ENCODE results near the gene CPLX4. TPM values are rescaled to one million over a fixed set of nuclear protein-coding genes. Genes with fewer than 3 reads are reported as not detected.

Gene CPLX4
- total RNA-seq, 2 experiments from 2014 or later, result not detected

DNA sequence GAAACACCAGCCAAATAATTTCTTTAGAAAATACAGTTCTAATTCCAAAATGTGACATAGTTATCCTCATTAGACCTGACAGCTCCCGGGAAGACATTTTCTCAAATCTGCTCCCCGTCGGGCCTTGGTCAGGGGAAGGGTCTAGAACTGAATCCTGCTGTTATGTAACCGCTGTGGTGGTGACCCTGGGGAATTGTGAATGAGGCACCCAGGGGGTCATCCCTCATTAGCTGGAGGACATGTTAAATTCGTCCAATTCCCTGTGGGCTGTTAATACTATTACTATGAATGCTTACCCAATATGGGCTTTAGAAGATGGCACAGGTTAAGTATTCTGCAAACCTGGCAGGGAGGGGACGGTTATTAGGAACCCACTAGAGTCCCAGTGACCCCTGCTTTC, 11.8 kb downstream of the CPLX4 start:
- Mint-ChIP-seq H3K4me1 (ENCODE audit: low read depth) (no peaks in the 10 kb centered on the region), H3K4me3 (no peak overlapping the region), H3K27me3 (peaks cover 30% of the 10 kb centered on the region), H3K27ac (no peak overlapping the region), H3K9me3 (no peaks in the 10 kb centered on the region), H3K36me3 (ENCODE audit: low read depth) (no peaks in the 10 kb centered on the region)
- DNase-seq (no peak), ATAC-seq (no peak)
- TF ChIP-seq, protein P1, sequence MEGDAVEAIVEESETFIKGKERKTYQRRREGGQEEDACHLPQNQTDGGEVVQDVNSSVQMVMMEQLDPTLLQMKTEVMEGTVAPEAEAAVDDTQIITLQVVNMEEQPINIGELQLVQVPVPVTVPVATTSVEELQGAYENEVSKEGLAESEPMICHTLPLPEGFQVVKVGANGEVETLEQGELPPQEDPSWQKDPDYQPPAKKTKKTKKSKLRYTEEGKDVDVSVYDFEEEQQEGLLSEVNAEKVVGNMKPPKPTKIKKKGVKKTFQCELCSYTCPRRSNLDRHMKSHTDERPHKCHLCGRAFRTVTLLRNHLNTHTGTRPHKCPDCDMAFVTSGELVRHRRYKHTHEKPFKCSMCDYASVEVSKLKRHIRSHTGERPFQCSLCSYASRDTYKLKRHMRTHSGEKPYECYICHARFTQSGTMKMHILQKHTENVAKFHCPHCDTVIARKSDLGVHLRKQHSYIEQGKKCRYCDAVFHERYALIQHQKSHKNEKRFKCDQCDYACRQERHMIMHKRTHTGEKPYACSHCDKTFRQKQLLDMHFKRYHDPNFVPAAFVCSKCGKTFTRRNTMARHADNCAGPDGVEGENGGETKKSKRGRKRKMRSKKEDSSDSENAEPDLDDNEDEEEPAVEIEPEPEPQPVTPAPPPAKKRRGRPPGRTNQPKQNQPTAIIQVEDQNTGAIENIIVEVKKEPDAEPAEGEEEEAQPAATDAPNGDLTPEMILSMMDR (IDR thresholded peaks at IDR 0.05), result no peak
- intact Hi-C loops (cut with micrococcal nuclease), result loop anchor here (5.0 kb wide), 1 partner anchor 59 kb away; no protein-coding TSS in a partner anchor
- CTCF ChIA-PET, result interaction anchor here (11.4 kb wide), 1 partner anchor 95 kb away, joined by 219 read pairs; no protein-coding TSS in a partner anchor
- POLR2A ChIA-PET, result no interaction called here

DNA sequence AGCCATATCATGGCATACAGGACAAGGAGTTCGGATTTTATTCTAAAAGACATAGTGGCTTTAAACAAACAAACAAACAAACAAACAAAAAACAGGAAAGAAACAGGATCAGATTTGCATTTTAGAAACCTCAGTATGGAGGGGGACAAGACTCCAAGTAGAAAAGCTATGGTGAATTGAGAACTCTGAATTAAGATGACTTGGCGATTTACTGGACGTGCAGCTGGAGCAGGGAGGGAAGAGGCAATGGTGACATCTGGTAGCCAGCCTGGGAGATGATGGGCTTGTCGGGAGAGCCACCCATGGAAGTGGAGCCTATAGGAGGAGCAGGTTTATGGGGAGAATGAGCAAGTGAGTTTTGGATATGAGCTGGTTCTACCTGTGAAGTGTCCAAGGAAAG, 13.2 kb downstream of the CPLX4 start:
- ChIA-PET POLR2A (no interaction called here), CTCF (interaction anchor here (3.0 to 11.4 kb wide), 2 partner anchors 56 to 96 kb away, joined by 13 to 219 read pairs; no protein-coding TSS in a partner anchor)
- Mint-ChIP-seq H3K27ac (no peak overlapping the region), H3K4me1 (ENCODE audit: low read depth) (peaks cover 3% of the 10 kb centered on the region), H3K9me3 (no peaks in the 10 kb centered on the region), H3K36me3 (ENCODE audit: low read depth) (no peaks in the 10 kb centered on the region), H3K4me3 (no peak overlapping the region), H3K27me3 (peaks cover 19% of the 10 kb centered on the region)
- ATAC-seq (no peak), DNase-seq (no peak)
- intact Hi-C loops (cut with micrococcal nuclease), result loop anchor here (5.0 kb wide), 1 partner anchor 58 kb away; no protein-coding TSS in a partner anchor
- TF ChIP-seq, protein P1 (IDR thresholded peaks at IDR 0.05), result no peak

DNA sequence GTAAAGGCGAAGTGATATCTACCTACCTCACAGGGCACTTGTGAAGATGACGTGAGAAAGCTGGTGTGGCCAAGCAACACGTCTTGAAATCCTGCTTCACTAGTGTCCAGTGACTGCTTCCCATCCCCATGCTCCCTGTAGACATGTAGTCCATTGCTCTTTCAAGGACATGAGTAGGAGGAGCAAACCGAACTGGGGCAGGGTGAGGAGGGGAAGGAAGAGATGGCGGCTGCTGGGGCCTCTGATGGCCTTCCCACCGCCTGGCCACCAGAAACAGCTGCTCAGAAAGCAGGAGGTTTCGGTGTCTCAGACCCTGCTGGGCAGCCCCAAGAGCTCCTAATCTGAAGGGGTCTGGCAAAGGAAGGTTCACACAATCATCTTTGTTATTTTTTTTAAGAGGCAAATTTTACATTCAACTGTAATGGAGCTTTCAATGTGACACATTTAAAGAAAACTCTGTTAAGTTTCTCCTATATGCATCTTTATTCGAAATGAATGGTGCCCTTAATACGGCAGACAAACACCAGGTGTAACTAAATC, 14.7 kb downstream of the CPLX4 start:
- peaks cover 14% of the 10 kb centered on the region for H3K27me3 Mint-ChIP-seq
- H3K9me3 Mint-ChIP-seq, result no peaks in the 10 kb centered on the region
- CTCF ChIA-PET, result interaction anchor here (1.0 to 3.0 kb wide), 4 partner anchors 32 to 99 kb away, joined by 3 to 45 read pairs (median 8); no protein-coding TSS in a partner anchor
- intact Hi-C loops (cut with micrococcal nuclease), result no loop called here
- no peak for ATAC-seq
- H3K36me3 Mint-ChIP-seq (ENCODE audit: low read depth), result no peaks in the 10 kb centered on the region
- DNase-seq, result no peak
- no peak overlapping the region for H3K4me3 Mint-ChIP-seq
- TF ChIP-seq, protein P1 (IDR thresholded peaks at IDR 0.05), result no peak
- H3K27ac Mint-ChIP-seq, result no peak overlapping the region
- H3K4me1 Mint-ChIP-seq (ENCODE audit: low read depth), result peaks cover 3% of the 10 kb centered on the region
- POLR2A ChIA-PET, result no interaction called here

DNA sequence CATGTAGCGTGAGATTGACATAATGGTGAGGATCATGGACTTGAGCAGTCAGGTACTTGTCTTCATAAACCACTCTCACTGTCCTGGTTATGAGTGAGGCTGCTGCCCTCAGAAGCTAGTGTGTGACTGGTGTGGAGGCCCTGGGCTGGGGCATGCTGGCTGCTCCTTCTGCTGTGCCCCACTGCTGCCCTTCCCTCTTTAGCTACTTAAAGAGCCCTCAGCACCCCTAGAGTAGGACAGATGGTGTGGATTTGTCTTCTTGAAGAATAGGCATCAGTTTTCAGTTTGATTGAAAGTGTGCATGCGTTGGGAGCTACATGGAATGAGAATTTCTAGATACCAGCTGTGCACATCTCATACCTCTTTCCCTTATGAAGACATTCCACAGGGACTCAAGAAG, 15.4 kb downstream of the CPLX4 start:
- intact Hi-C loops (cut with micrococcal nuclease), result no loop called here
- Mint-ChIP-seq H3K4me3 (no peak overlapping the region), H3K27me3 (peaks cover 14% of the 10 kb centered on the region), H3K4me1 (ENCODE audit: low read depth) (peaks cover 3% of the 10 kb centered on the region), H3K27ac (no peak overlapping the region), H3K9me3 (no peaks in the 10 kb centered on the region), H3K36me3 (ENCODE audit: low read depth) (no peaks in the 10 kb centered on the region)
- ChIA-PET CTCF (interaction anchor here (1.7 to 3.0 kb wide), 3 partner anchors 54 to 100 kb away, joined by 4 to 45 read pairs (median 13); no protein-coding TSS in a partner anchor), POLR2A (no interaction called here)
- DNase-seq, result no peak
- no peak for ATAC-seq
- TF ChIP-seq, protein P1 (IDR thresholded peaks at IDR 0.05), result no peak

DNA sequence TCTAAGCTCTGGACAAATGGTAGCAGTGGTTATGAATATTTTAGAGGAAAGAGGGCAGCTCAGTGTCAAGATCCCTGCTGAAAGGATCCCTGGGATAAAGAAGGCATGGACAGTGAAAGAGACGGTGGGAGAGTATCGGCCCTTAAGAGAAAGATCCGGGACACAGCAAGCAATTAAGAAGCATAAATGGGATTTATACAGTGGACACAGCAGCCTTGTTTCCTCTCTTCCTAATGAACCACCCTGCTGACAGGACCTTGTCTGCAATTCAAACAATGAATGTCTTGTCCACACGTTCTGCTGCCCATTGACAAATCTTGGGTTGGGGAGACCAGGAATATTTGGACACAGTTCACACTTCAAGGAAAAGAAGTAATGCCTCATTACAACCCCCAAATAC, 16.5 kb downstream of the CPLX4 start:
- DNase-seq, result no peak
- ChIA-PET CTCF (interaction anchor here (1.7 to 2.9 kb wide), 2 partner anchors 94 to 101 kb away, joined by 4 to 45 read pairs; no protein-coding TSS in a partner anchor), POLR2A (no interaction called here)
- no peak overlapping the region for H3K27ac Mint-ChIP-seq
- intact Hi-C loops (cut with micrococcal nuclease), result no loop called here
- H3K4me1 Mint-ChIP-seq (ENCODE audit: low read depth), result peaks cover 3% of the 10 kb centered on the region
- H3K4me3 Mint-ChIP-seq, result no peak overlapping the region
- no peak for ATAC-seq
- no peaks in the 10 kb centered on the region for H3K36me3 Mint-ChIP-seq (ENCODE audit: low read depth)
- peaks cover 14% of the 10 kb centered on the region for H3K27me3 Mint-ChIP-seq
- TF ChIP-seq, protein P1 (IDR thresholded peaks at IDR 0.05), result no peak
- H3K9me3 Mint-ChIP-seq, result no peaks in the 10 kb centered on the region

Measured in activated CD8-positive, alpha-beta T cell treated with anti-CD3 and anti-CD28 coated beads for 36 hours (primary cell).